KOPT-K1 (cell line): ENCODE measurements around the gene SAMD4B.

Source experiments
- H3K27ac ChIP-seq: fragments of 200-600 bp; sonication (generic); 2 replicates; pipeline ENCODE4 v1.5.1; 2016; ENCODE audit warnings: antibody characterized with exemption, mild to moderate bottlenecking, low read depth, low read length; ENCODE audit not compliant: poor library complexity, severe bottlenecking
- H3K36me3 ChIP-seq: fragments of 200-600 bp; sonication (generic); 2 replicates; pipeline ENCODE4 v1.5.1; 2017; ENCODE audit warnings: antibody characterized with exemption, mild to moderate bottlenecking, low read length, moderate library complexity; ENCODE audit not compliant: insufficient read depth
- H3K9me3 ChIP-seq: fragments of 200-600 bp; sonication (generic); 2 replicates; pipeline ENCODE4 v1.5.1; 2017; ENCODE audit warnings: antibody characterized with exemption, low read length, mild to moderate bottlenecking; ENCODE audit not compliant: insufficient read depth, poor library complexity, severe bottlenecking

The SAMD4B gene

DNA sequence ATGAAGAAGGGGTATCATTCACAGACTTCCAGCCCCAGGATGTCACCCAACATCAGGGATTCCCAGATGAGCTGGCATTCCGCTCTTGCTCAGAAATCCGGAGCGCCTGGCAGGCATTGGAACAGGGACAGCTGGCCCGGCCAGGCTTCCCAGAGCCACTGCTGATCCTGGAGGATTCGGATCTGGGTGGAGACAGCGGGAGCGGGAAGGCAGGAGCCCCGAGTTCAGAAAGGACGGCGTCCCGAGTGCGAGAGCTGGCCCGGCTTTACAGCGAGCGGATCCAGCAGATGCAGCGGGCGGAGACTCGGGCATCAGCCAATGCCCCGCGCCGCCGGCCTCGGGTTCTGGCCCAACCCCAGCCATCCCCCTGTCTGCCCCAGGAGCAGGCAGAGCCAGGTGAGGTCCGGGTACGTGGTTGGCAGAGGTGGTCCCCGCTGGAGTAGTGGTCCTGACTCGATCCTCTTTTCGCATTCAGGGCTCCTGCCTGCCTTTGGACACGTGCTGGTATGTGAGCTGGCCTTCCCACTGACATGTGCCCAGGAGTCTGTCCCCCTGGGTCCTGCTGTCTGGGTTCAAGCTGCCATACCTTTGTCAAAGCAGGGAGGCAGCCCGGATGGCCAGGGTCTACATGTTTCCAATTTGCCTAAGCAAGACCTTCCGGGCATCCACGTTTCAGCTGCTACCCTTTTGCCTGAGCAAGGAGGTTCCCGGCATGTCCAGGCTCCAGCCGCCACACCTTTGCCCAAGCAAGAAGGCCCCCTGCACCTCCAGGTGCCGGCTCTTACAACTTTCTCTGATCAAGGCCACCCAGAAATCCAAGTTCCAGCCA is 81.3 kb downstream of the SAMD4B start:
- Histone ChIP-seq H3K9me3 (no peaks in the 10 kb centered on the region), H3K27ac (no peak overlapping the region), H3K36me3 (peaks cover 68% of the 10 kb centered on the region)

DNA sequence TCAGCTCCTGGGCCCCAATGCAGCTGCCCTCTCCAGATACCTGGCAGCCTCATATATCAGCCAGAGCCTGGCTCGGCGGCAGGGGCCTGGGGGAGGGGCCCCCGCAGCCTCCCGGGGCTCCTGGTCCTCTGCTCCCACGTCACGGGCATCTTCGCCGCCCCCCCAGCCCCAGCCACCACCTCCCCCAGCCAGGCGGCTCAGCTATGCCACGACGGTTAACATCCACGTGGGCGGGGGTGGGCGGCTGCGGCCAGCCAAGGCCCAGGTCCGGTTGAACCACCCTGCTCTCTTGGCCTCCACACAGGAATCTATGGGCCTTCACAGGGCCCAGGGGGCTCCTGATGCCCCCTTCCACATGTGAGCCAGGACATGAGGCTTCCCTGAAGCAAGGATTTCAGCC is 82.7 kb downstream of the SAMD4B start:
- H3K9me3 ChIP-seq = no peaks in the 10 kb centered on the region
- H3K27ac ChIP-seq = no peak overlapping the region
- H3K36me3 ChIP-seq = peaks cover 58% of the 10 kb centered on the region

DNA sequence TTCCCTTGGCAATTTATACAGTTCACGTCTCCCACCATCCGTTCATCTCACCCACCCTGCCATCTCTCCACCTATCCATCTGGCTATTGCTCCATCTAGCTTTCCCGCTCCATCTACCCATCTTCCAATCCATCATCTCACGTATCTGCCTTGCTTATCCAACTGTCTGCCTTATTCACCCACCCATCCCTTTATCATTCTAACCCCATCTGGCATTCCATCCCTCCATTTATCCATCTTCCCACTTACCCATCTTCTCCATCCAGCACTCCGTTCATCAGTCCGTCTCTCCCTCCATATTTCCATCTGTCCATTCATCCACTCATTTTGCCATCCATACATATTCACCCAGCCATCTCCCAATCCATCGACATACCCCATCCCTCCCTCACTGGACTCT is 83.5 kb downstream of the SAMD4B start:
- H3K9me3 ChIP-seq = no peaks in the 10 kb centered on the region
- H3K36me3 ChIP-seq = peaks cover 52% of the 10 kb centered on the region

DNA sequence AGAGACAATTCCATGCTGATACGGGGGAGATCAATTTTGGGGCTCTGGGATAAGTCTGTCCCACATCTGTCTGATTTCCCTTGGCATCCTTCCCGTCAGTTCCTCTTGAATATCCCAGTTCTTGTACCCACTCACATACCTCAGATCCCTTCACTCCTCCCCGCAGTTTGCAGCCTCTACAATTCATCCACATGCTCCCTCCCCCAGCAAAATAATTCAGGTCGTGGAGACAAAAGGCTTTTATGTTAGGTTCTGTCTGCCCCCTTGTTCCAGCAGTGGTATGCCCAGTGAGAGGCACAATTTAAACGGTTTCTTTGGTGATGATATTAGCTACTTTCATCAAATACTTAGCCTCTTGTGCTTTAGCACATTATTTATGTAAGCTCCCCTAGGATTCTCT is 83.9 kb downstream of the SAMD4B start:
- peaks cover 52% of the 10 kb centered on the region for H3K36me3 ChIP-seq
- H3K27ac ChIP-seq = no peak overlapping the region
- no peaks in the 10 kb centered on the region for H3K9me3 ChIP-seq

More for the DNA sequence above, 83.5 kb downstream of the SAMD4B start:
- no peak overlapping the region for H3K27ac ChIP-seq

DNA sequence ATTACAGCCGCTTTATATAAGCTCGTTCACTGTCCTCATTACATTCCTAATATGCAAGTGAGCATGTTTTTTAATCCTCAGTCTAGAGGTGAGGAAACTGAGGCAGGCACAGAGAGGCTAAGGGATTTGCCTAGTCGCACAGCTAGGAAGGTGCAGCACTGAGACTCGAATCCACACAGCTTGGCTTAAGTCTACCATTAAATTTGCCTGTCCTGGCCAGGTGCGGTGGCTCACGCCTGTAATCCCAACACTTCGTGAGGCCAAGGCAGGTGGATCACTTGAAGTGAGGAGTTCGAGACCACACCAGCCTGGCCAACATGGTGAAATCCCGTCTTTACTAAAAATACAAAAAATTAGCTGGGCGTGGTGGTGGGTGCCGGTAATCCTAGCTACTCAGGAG is 85.5 kb downstream of the SAMD4B start:
- Histone ChIP-seq H3K36me3 (peaks cover 49% of the 10 kb centered on the region), H3K27ac (no peak overlapping the region), H3K9me3 (no peaks in the 10 kb centered on the region)

DNA sequence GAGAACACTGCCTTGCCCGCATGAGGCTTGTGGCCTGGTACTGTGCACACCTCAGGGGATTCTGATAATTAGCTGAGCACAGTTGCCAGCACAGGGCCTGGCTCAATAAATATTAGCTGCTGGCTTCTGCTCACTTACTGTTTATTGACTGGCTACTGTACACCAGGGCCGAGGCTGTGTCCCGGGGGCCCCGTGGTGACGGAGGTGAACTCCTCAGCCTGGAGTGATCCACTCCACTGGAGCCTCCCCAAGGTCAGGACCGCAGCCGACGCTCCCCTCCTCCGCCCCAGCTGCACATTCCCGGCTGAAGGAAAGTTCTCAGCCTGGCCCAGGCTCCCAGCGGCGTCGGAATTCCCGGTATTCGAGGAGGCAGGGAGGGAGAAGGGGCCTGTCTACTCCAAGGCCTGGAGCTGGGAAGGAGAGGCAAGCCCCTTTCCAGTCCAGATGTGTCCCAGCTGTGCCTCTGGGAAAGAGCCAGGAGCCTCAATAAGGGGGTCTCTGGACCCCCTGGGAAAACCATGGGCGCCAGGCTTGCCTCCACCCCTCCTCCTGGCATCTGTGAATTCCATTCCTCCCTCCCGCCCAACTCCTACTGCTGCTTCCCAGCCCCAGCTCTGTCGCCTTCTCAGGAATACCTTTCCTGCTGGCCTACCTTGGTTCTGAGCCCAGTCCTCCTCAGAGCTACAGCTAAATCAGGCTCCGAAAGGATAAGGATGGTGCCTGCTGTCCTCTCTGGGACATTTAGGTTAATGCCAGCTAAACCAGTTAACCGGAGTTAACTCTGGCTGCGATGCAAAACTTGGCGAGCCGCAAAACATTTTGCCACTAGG is 86.3 kb downstream of the SAMD4B start:
- Histone ChIP-seq H3K27ac (no peak overlapping the region), H3K9me3 (no peaks in the 10 kb centered on the region), H3K36me3 (peaks cover 49% of the 10 kb centered on the region)

DNA sequence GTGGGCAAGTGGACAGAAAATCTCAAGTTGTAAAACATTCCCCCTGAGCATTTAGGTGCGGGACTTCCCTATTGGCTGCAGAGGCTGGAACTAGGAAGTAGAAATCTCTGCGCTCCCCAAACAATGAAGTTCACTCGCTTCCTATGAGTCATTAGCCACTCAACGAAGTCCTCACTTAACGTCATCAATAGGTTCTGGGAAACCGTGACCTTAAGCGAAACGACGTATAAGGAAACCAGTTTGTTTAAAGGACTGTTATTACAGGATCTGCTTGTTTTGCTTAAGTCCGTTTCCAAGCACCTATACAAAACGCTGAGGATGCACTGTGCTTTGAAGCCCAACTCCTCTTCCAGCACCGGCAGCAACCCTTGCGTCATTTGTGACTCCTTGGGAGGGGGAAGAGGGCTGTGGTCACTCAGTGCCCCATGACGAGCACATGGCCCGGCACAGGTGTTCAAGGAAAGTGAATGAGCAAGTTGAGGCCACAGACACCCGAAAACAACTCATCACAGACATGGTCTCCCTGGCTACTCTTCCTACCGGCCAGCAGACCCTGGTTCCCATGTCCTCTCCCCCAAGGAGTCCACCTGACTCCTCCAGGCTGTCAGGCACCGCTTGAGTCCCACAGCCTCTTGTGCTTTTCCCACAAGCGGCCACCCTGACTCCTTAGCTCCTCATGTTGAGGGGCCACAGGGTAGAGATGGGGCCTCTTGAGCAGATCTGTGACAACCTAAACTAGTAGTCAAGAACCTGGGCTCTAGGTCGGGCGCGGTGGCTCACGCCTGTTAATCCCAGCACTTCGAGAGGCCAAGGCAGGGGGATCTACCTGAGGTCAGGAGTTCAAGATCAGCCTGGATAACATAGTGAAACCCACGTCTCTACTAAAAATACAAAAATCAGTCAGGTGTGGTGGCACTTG is 88.7 kb downstream of the SAMD4B start:
- no peak overlapping the region for H3K27ac ChIP-seq
- no peaks in the 10 kb centered on the region for H3K9me3 ChIP-seq
- H3K36me3 ChIP-seq = peaks cover 43% of the 10 kb centered on the region

DNA sequence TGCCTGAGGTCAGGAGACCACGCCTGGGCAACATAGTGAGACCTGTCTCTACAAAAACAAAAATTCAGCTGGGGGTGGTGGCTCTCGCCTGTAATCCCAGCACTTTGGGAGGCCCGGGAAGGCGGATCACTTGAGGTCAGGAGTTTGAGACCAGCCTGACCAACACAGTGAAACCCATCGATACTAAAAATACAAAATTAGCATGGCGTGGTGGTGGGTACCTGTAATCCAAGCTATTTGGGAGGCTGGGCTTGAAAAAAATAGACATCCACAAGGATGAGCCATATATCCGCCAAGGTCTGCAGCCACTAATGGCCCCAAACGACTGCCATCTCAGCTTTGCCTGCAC is 90.4 kb downstream of the SAMD4B start:
- Histone ChIP-seq H3K27ac (no peak overlapping the region), H3K36me3 (peaks cover 42% of the 10 kb centered on the region), H3K9me3 (no peaks in the 10 kb centered on the region)

DNA sequence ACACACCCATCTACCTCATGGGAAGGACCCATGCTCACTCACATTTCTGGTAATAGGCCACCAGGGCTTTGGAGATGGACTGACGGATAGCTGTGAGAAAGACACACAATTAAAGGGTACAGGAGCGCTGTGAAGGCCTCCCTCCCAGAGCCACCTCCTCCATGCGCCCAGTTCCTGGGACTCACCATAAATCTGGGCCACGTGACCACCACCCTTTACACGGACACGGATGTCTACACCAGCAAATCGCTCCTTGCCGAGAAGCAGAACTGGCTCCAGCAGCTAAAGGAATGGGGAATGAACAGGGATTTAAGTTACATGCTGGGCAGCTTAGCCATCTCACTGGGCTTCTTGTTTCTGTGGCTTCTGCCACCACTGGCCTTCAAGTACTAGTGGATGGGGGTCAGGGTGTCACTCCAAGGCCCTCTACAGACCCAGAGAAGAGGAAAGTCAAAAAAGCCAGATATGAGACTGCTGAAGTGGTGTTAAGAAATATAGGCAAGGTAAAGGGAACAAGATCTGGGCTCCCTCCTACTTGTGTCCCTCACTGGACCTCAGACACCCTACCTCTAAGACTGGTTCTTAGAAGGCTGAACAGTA is 91.4 kb downstream of the SAMD4B start:
- no peaks in the 10 kb centered on the region for H3K9me3 ChIP-seq
- peaks cover 42% of the 10 kb centered on the region for H3K36me3 ChIP-seq
- H3K27ac ChIP-seq = peak overlapping the region; percentile 90

DNA sequence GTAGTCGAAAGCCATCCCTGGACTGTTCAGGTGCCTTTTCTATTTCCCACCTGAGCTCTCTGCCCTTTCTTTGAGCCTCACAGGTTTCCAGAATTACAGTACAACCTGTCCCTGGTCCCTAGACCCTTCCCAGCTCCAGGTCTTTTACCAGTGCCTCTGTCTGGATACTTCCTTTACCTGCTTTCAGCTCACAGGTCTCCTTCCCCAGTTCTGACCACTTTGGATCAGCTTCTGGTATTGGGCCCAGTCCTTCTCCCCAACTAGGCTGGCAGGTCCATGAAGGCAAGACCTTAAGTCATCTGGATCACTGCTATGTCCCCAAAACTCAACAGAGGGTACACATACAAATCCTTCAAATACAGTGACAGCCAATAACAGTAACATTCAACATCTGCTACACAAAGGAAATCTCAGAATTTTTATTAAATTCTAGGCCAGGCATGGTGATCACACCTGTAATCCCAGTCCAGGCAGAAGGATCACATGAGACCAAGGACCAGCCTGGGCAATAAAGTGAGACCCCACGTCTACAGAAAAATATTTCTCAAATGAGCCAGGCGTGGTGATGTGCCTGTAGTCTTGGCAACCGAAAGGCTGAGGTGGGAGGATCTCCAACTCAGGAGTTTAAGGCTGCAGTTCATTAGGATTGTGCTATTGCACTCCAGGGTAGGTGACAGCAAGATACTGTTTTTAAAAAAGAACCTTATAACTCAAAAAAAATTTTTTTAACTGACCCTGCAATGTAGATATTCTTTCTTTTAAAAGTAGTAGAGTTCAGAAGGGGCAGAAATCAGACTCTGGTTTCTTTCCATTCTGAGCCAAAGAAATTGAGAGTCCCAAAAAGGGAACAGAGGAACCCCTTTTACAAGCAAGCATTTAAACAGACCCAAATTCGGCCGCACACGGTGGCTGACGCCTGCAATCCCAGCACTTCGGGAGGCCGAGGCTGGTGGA is 92.2 kb downstream of the SAMD4B start:
- H3K27ac ChIP-seq = peak overlapping the region; percentile 90
- peaks cover 42% of the 10 kb centered on the region for H3K36me3 ChIP-seq

More for the DNA sequence above, 92.2 kb downstream of the SAMD4B start:
- no peaks in the 10 kb centered on the region for H3K9me3 ChIP-seq
